Measurements from ENCODE around the gene IMMP2L.

The IMMP2L gene

GRCh38 chr7:111429781-111430180, 132.5 kb downstream of the IMMP2L start:
- TF ChIP-seq CTCF (IDR thresholded peaks at IDR 0.05; ENCODE audit: insufficient read depth, low read depth, low read length, missing control alignments) = no peak
- no peak overlapping the region for H3K4me3 ChIP-seq (ENCODE audit: low read length)
- peak; percentile 18 for DNase-seq (ENCODE audit: low read depth)

GRCh38 chr7:111424768-111425167, 137.5 kb downstream of the IMMP2L start:
- no peak overlapping the region for H3K4me3 ChIP-seq (ENCODE audit: low read length)
- DNase-seq (ENCODE audit: low read depth) = peak; percentile 50
- no peak for TF ChIP-seq CTCF (IDR thresholded peaks at IDR 0.05; ENCODE audit: insufficient read depth, low read depth, low read length, missing control alignments)

GRCh38 chr7:111414374-111414773, 147.9 kb downstream of the IMMP2L start:
- H3K4me3 ChIP-seq (ENCODE audit: low read length) = no peak overlapping the region
- no peak for TF ChIP-seq CTCF (IDR thresholded peaks at IDR 0.05; ENCODE audit: insufficient read depth, low read depth, low read length, missing control alignments)
- no peak for DNase-seq (ENCODE audit: low read depth)

GRCh38 chr7:111413739-111414138, 148.6 kb downstream of the IMMP2L start:
- DNase-seq (ENCODE audit: low read depth) = no peak
- no peak for TF ChIP-seq CTCF (IDR thresholded peaks at IDR 0.05; ENCODE audit: insufficient read depth, low read depth, low read length, missing control alignments)

GRCh38 chr7:111410899-111411298, 151.4 kb downstream of the IMMP2L start:
- no peak for TF ChIP-seq CTCF (IDR thresholded peaks at IDR 0.05; ENCODE audit: insufficient read depth, low read depth, low read length, missing control alignments)
- H3K4me3 ChIP-seq (ENCODE audit: low read length) = no peak overlapping the region
- DNase-seq (ENCODE audit: low read depth) = no peak

More at GRCh38 chr7:111413739-111414138, 148.6 kb downstream of the IMMP2L start:
- no peak overlapping the region for H3K4me3 ChIP-seq (ENCODE audit: low read length)

- no peak for DNase-seq (ENCODE audit: low read depth)
- no peak overlapping the region for H3K4me3 ChIP-seq (ENCODE audit: low read length)
- no peak for TF ChIP-seq CTCF (IDR thresholded peaks at IDR 0.05; ENCODE audit: insufficient read depth, low read depth, low read length, missing control alignments)
Measured at GRCh38 chr7:111409714-111410422, 152.4 kb downstream of the IMMP2L start.

GRCh38 chr7:111408724-111409123, 153.6 kb downstream of the IMMP2L start:
- no peak overlapping the region for H3K4me3 ChIP-seq (ENCODE audit: low read length)
- no peak for DNase-seq (ENCODE audit: low read depth)
- TF ChIP-seq CTCF (IDR thresholded peaks at IDR 0.05; ENCODE audit: insufficient read depth, low read depth, low read length, missing control alignments) = no peak
